Psoas muscle (tissue), 8 donors: ENCODE data around the gene SHROOM3. TPM values are rescaled to one million over a fixed set of nuclear protein-coding genes. Genes with fewer than 3 reads are reported as not detected.

Experiments used
- ATAC-seq, 4 donors: fragments of 200-7000 bp; cut with Tn5 transposase; one replicate each; pipeline ENCODE4 v1.9.1; 2020; ENCODE audit warnings: moderate library complexity in 3 of 4, mild to moderate bottlenecking in 2 of 4
- DNase-seq, 2 donors: peaks; one replicate each; pipeline ENCODE4 v3.0.0-alpha.2; 2020
- H3K27ac ChIP-seq: fragments of 200-600 bp; one replicate; pipeline ENCODE4 v1.8.0; 2022
- H3K27me3 ChIP-seq, 3 donors: fragments of 200-600 bp in 1 of 3; one replicate each; pipeline versions ENCODE4 v1.6.1 to v1.8.0; 2013 to 2022; ENCODE audit warnings: low read length in 2 of 3, mild to moderate bottlenecking in 2 of 3, moderate library complexity in 1 of 3; ENCODE audit not compliant: insufficient read depth in 3 of 3
- H3K36me3 ChIP-seq, 2 donors: fragments of 200-600 bp in 1 of 2; one replicate each; pipeline versions ENCODE4 v1.6.1 to v1.8.0; 2013 to 2022; ENCODE audit warnings: low read depth in 1 of 2, mild to moderate bottlenecking in 1 of 2, moderate library complexity in 1 of 2; ENCODE audit not compliant: insufficient read depth in 1 of 2
- H3K4me1 ChIP-seq: fragments of 200-600 bp; one replicate; pipeline ENCODE4 v1.8.0; 2022
- H3K4me3 ChIP-seq: fragments of 200-600 bp; one replicate; pipeline ENCODE4 v1.8.0; 2022; ENCODE audit warnings: mild to moderate bottlenecking
- H3K9me3 ChIP-seq: fragments of 200-600 bp; one replicate; pipeline ENCODE4 v1.8.0; 2022
- WGBS, 3 donors: extraction: QIAGEN DNeasy Blood & Tissue Kit; methylation state at CpG; one replicate each; pipeline versions ENCODE4 v1.1.6 to v1.1.7; 2013; 5-methylcytosine and 5-hydroxymethylcytosine counted together
- intact Hi-C, 2 donors: fragments of 100-400 bp; cut with DNase I; formaldehyde crosslinking; loops; one replicate each; pipeline versions ENCODE4 v1.11.0 to v1.14.2; 2022
- polyA plus RNA-seq, 3 donors: library from polyadenylated mRNA; stranded (reverse); fragments of 200-250 nt; gene quantifications; one replicate each; pipeline ENCODE4 v1.2.3, GENCODE V29; 2013
- total RNA-seq, 4 donors: library from RNA; stranded (reverse); fragmentation: NEBNext Ultra II Directional in 2 of 4; extraction: Animal tissue kit (Norgen Biotek cat#: 25700) in 2 of 4; gene quantifications; one replicate each; pipeline versions ENCODE4 v1.2.1 to v1.2.4, GENCODE V29; 2021 to 2023
- TF ChIP-seq, protein P1 (sequence below): fragments of 200-600 bp; IDR thresholded peaks from one replicate; pipeline ENCODE4 v1.8.0; 2022; ENCODE audit warnings: antibody characterized with exemption
- donor health status: healthy with polysubstance abuse.
- donor health status: DM: no; HTN: no; CAD: no; lungs with moderate emphysema.
- donor health status: Bipolar disorder and iron deficiency.
- donor health status: healthy.
- donor health status: DM: yes; HTN: yes; CAD: no.
- donor health status: DM: no; HTN: no; CAD: no.
- donor health status: DM: no; HTN: no; CAD: no.
- donor health status: DM: yes; HTN: yes; CAD: no.

Gene SHROOM3
- total and polyA plus RNA-seq, 7 donors, result 0.01 to 0.79 (median 0.06) TPM

DNA sequence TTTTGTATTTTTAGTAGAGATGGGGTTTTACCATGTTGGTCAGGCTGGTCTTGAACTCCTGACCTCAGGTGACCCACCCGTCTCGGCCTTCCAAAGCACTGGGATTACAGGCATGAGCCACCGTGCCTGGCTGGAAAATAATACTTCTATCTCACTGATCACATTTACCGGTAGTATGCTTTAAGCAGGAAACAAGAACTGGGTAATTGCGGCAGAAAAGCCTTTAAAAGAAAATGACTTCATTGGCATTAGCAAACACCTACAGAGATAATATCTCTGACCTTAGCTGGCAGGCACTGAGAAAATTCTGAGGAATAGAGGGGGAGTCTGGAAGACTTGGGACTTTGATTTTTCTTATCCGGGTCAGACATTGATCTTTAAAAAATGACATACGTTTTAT, 78.5 kb downstream of the SHROOM3 start:
- 64 to 78% (median 72%) methylated on average over 7 of the region's 7 CpGs for WGBS, 3 donors
- intact Hi-C loops, result loop anchor here (5.0 to 10.0 kb wide), 3 partner anchors 244 to 689 kb away; no protein-coding TSS in a partner anchor
- H3K27ac ChIP-seq, result no peak overlapping the region
- TF ChIP-seq, protein P1, sequence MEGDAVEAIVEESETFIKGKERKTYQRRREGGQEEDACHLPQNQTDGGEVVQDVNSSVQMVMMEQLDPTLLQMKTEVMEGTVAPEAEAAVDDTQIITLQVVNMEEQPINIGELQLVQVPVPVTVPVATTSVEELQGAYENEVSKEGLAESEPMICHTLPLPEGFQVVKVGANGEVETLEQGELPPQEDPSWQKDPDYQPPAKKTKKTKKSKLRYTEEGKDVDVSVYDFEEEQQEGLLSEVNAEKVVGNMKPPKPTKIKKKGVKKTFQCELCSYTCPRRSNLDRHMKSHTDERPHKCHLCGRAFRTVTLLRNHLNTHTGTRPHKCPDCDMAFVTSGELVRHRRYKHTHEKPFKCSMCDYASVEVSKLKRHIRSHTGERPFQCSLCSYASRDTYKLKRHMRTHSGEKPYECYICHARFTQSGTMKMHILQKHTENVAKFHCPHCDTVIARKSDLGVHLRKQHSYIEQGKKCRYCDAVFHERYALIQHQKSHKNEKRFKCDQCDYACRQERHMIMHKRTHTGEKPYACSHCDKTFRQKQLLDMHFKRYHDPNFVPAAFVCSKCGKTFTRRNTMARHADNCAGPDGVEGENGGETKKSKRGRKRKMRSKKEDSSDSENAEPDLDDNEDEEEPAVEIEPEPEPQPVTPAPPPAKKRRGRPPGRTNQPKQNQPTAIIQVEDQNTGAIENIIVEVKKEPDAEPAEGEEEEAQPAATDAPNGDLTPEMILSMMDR, result no peak
- no peak overlapping the region for H3K4me3 ChIP-seq
- H3K27me3 ChIP-seq, result no peaks in the 10 kb centered on the region
- H3K4me1 ChIP-seq, result no peaks in the 10 kb centered on the region
- DNase-seq, result no peak
- no peak for ATAC-seq
- no peaks in the 10 kb centered on the region for H3K9me3 ChIP-seq
- H3K36me3 ChIP-seq, result no peaks in the 10 kb centered on the region

DNA sequence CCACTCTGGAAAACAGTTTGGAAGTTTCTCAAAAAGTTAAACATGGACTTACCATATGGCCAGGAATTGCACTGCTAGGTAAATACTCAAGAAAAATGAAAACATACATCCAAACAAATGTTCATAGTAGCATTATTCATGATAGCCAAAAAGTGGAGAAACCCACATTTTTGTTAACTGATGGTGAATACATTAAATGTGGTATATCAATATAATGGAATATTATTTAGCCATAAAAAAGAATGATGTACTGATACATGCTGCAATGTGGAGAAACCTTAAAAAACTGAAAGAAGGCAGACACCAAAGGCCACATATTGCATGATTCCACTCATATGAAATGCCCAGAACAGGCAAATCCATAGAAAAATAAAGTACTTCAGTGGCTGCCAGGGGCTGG, 79.1 kb downstream of the SHROOM3 start:
- TF ChIP-seq, protein P1, result no peak
- intact Hi-C loops, result loop anchor here (5.0 to 10.0 kb wide), 3 partner anchors 243 to 688 kb away; no protein-coding TSS in a partner anchor
- ATAC-seq (no peak), DNase-seq (no peak)
- Histone ChIP-seq H3K9me3 (no peaks in the 10 kb centered on the region), H3K27ac (no peak overlapping the region), H3K27me3 (no peaks in the 10 kb centered on the region), H3K4me1 (no peaks in the 10 kb centered on the region), H3K36me3 (no peaks in the 10 kb centered on the region), H3K4me3 (no peak overlapping the region)

DNA sequence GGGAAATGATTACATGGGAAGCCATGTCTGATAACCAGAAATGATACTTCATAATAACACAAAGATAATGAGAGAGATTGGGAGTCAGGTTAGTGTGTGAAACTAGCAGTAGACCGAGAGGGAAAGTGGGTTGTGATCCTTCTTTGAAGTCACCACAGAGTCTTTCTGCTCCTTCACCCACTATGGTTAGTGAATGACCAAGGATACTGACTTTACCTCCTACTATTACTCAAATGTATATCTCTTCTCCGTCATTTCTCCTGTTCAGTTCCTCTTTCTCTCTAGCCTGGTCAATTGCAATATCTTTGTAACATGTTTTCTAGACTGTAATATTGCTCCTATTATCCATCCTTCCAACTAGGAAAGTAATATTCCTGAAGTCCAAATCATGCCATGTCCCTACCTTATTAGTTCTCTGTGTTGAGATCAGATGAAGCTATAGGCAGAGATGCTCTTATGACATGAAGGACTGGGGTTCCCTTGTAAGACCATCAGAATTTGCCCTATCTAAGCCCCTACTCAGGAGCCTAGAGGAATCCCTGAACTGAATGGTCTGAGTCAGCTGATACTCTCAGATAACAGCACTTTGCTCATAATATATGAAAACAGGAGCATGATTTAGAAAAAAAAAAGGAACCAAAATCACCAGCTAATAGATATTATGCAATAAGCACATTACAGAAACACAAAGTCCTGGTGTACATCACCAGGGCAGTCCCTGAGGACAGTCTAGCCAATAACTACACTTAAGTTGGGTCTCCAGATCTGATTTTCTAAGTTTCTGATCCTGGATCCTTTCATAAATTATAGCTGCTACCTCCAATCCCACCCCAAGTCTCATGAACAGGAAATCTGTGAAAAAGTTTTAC, 81.2 kb downstream of the SHROOM3 start:
- Histone ChIP-seq H3K9me3 (no peaks in the 10 kb centered on the region), H3K27ac (no peak overlapping the region), H3K27me3 (no peaks in the 10 kb centered on the region), H3K4me3 (no peak overlapping the region), H3K36me3 (no peaks in the 10 kb centered on the region), H3K4me1 (no peaks in the 10 kb centered on the region)
- intact Hi-C loops, result loop anchor here in 1 of 2 donors (10.0 kb wide), 1 partner anchor 529 kb away; no protein-coding TSS in a partner anchor
- 95 to 96% (median 96%) methylated on average over 2 of the region's 2 CpGs for whole genome bisulfite sequencing, 3 donors
- no peak for DNase-seq
- TF ChIP-seq, protein P1, result no peak
- ATAC-seq, result no peak

DNA sequence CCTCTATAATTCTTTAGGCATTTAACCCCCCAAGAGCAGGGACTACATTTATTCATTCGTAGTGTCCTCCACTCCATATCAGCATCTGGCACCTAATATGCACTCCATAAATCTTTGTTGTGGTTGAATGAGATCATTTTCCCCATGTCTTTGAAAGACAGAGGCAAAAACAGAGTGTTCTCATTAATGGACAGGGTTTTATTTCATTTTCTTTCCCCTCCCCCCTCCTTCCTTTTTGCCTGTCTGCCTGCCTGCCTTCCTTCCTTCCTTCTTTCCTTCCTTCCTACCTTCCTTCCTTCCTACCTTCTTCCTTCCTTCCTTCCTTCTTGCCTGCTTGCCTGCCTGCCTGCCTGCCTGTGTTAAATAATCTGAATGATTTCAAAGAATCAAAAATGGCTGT, 83.2 kb downstream of the SHROOM3 start:
- no peak for ATAC-seq
- H3K36me3 ChIP-seq, result no peaks in the 10 kb centered on the region

More for the DNA sequence above, 83.2 kb downstream of the SHROOM3 start:
- TF ChIP-seq, protein P1, result no peak
- Histone ChIP-seq H3K4me3 (no peak overlapping the region), H3K4me1 (no peaks in the 10 kb centered on the region), H3K9me3 (no peaks in the 10 kb centered on the region), H3K27ac (no peak overlapping the region), H3K27me3 (no peaks in the 10 kb centered on the region)
- WGBS, 3 donors, result 43 to 74% (median 55%) methylated on average over 1 of the region's 1 CpG
- no peak for DNase-seq
- intact Hi-C loops, result loop anchor here in 1 of 2 donors (10.0 kb wide), 1 partner anchor 527 kb away; no protein-coding TSS in a partner anchor
